Measurements from ENCODE around the gene NPRL2.
"Not testable (repeated sequence)": the region's sequence is repeated elsewhere in the genome, so short reads cannot be mapped to it uniquely, and the experiment has no call there.

The NPRL2 gene

GRCh38 chr3:50326182-50326541, 24.4 kb downstream of the NPRL2 start:
- DNase-seq: no peak

DNA sequence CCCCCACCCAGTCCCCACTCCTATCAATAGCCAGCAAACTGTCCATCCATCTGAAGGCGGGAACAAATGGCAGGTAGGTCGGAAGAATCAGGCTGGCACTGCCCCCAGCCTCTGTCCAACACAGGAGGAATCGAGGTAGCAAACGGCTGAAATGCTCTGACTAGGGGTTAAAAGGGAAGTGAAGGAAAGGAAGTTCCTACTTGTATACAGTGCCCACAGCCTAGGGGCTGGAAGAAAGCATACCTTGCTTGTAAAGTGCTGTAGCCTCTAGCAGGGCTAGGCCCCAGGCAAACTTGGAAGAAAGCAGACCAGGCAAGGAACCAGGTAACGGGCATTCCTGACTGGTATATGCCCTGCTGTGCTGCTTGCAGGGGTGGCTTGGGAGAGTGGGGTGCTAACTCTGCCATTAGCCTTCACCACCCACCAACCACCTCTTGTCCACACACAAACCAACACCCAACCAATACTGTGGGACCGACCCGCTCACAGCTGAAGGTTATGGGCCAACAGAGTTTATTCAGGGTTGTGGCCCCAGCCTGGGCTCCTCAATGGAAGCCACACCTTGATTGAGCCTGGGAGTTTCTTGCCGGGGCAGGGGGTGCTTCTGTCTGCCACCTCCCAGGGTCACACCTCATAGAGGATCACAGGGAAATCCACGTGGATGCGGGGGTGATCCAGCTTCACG, 24.9 kb downstream of the NPRL2 start:
- no peak for DNase-seq

GRCh38 chr3:50325113-50325480, 25.5 kb downstream of the NPRL2 start:
- DNase-seq: no peak

- peak; percentile 74 for DNase-seq
These were observed 26.0 kb downstream of the NPRL2 start for GRCh38 chr3:50324351-50325112.

GRCh38 chr3:50323614-50324199, 26.9 kb downstream of the NPRL2 start:
- DNase-seq: no peak

DNA sequence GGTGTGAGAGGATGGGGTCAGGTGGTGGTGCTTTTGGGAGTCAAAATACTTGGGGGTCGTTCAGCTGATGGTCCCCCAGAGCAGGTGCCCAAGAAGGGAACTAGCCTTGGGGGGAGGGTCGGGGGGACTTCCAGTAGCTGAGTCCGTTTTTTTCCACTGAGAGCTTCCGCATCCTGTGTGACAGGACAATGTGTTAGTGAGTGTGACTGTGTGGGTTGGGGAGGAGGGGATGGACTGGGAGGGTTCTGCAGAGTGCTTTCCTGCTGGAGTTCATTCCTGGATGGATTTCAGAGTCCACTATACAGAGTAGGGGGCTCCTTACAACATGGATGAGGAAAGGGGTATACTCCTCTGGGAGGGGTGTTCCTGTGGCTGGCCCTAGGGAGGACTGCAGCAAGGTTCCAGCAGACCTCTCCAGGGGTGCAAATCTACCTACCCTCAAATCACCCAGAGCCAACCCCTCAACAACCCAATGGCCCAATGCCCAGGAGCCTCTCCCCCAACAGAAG, 27.4 kb downstream of the NPRL2 start:
- DNase-seq: no peak

GRCh38 chr3:50322386-50323091, 28.0 kb downstream of the NPRL2 start, which contains the start of gene HYAL2:
HYAL2 (minus strand) TSS chr3:50322745; CDS start chr3:50320489, 2,256 bp downstream.
- DNase-seq: no peak

DNA sequence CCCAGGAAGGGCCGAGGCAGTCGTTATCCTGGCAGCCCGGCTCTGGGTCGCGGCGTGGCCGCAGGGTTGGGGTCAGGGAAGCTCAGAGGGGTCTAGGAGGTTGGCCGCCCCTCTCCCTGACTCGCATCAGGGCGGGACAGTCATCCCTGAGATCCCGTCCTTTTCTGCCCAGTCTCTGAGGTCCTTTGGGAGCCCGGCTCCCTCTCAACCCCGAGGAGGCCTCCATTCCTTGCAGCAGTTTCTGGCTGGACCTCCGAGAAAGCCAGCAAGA, 28.5 kb downstream of the NPRL2 start:
- no peak for DNase-seq

- DNase-seq: peak; percentile 91
These were observed 29.1 kb downstream of the NPRL2 start for GRCh38 chr3:50321336-50322114.

- DNase-seq: peak; percentile 79
These were observed 29.7 kb downstream of the NPRL2 start for GRCh38 chr3:50320853-50321335.

DNA sequence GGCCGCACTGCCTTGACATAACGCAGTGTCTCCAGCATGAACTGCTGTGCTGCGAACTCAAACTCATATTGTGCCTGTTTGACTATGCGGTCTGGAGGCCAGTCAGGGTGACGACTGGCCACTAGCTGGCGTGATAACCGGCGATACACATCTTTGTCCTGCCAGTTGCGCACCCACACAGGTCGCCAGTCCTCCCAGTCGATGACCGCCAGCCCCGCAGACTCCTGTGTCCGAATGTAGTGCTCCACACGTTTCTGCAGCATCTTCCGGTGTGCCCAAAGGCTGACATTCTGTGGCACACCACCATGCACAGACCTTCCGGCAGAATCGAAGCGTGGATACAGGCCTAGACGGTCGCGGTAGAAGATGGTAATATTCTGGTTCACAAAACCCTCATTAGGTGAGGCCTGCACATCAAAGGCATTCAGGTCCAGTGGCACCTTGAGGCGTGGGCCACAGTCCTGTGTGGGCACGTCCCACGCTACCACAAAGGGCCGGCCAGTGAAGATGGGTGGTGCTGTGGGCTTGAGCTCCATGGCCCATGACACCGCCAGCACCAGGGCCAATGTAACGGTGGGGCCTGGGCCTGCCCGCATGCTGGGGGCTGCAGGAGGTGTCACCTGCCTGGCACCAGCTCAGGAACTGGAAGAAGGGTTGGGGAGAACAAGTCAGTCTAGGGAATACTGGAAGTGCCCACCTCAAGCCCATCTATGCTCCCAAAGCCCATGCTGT, 30.5 kb downstream of the NPRL2 start:
- no peak for DNase-seq

GRCh38 chr3:50319181-50319893, 31.2 kb downstream of the NPRL2 start:
- DNase-seq: no peak

DNA sequence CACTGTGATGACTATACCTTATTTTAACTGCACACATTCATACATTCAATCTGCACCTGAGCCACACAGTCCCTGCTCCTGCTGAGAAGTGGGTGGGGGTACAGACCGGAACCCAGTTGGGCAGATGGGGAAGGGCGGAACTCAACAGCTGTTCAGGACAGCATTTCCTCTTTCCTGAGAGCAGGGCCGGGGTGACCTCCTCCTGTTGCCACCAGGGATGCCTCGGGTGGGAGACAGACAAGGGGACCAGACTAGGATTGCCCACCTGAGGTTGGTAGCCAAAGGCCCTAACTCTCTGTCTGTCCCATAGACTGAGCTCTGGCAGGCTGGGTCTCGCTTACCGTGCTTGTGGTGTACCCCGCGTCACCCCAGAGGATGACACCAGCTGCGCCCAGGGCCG, 32.0 kb downstream of the NPRL2 start:
- DNase-seq: no peak

- no peak for DNase-seq
These were observed 32.4 kb downstream of the NPRL2 start for GRCh38 chr3:50318163-50318562.

- DNase-seq: no peak
These were observed 33.3 kb downstream of the NPRL2 start for GRCh38 chr3:50317300-50317699.

GRCh38 chr3:50316657-50317242, 33.8 kb downstream of the NPRL2 start:
- DNase-seq: peak; percentile 60

- no peak for DNase-seq
These were observed 35.8 kb downstream of the NPRL2 start for GRCh38 chr3:50314816-50315215.

- no peak for DNase-seq
These were observed 36.2 kb downstream of the NPRL2 start for GRCh38 chr3:50314342-50314741.

- DNase-seq: not testable (repeated sequence)
These were observed 38.5 kb downstream of the NPRL2 start for GRCh38 chr3:50312041-50312440.

- no peak for DNase-seq
These were observed 46.0 kb downstream of the NPRL2 start for GRCh38 chr3:50304601-50305000.
